Measurements from ENCODE around the gene TACC2. TPM values are rescaled to one million over a fixed set of nuclear protein-coding genes. Genes with fewer than 3 reads are reported as not detected.

TACC2 gene
- total and polyA plus RNA-seq, 9 of the 15 experiments (the other 6 are each of a cell fraction or from before 2014, with no cell fraction given): under 0.01 to 0.35 (median 0.03) TPM; not detected in 6

GRCh38 chr10:122122493-122122892 lies 133.5 kb downstream of the TACC2 start:
- FAIRE-seq: no peak
- no peak for ATAC-seq
- Histone ChIP-seq H3K79me2 (ENCODE audit: control insufficient read depth, insufficient read depth, low read length) (no peaks in the 10 kb centered on the region), H4K20me1 (replicated peaks; ENCODE audit: control insufficient read depth, insufficient read depth, low read length) (no peaks in the 10 kb centered on the region; the same call in 1 of the 2 replicates), H3K36me3 (ENCODE audit: control insufficient read depth, insufficient read depth, low read length) (no peaks in the 10 kb centered on the region), H3K9me3 (replicated peaks; ENCODE audit: control insufficient read depth, insufficient read depth, low read depth, low read length) (no peaks in the 10 kb centered on the region), H3K27ac (ENCODE audit: extremely low read depth, low read depth, low read length) (no peak overlapping the region), H3K9ac (ENCODE audit: insufficient read depth in 1 of 2, low read depth in 2 of 2, low read length in 2 of 2) (no peak overlapping the region), H3K4me2 (ENCODE audit: insufficient read depth, low read length) (no peak overlapping the region), H3K4me3 (no peak overlapping the region), H2AFZ (ENCODE audit: low read depth, low read length) (no peak overlapping the region), H3K27me3 (ENCODE audit: control insufficient read depth in 2 of 2, insufficient read depth in 2 of 2, low read length in 2 of 2) (peaks cover 2 to 40% of the 10 kb centered on the region in 2 experiments; a peak in 4 of 5 replicates), H3K4me1 (replicated peaks in 1 of 2; ENCODE audit: control insufficient read depth in 2 of 2, insufficient read depth in 2 of 2, low read length in 2 of 2) (no peaks in the 10 kb centered on the region), H3K9me1 (ENCODE audit: control insufficient read depth, insufficient read depth, low read length) (no peaks in the 10 kb centered on the region)
- POLR2A ChIA-PET: no interaction called here
- CTCF ChIA-PET (ENCODE audit: low intra/inter-chr PET ratio): no interaction called here
- TF ChIP-seq ZNF408 (CRISPR knock-in tag; IDR thresholded peaks at IDR 0.05; ENCODE audit: low read depth) (no peak), GMEB1 (CRISPR knock-in tag; IDR thresholded peaks at IDR 0.05) (no peak), ETV1 (tag; conservative IDR thresholded peaks at IDR 0.05; ENCODE audit: low read depth) (no peak), HNRNPUL1 (IDR thresholded peaks at IDR 0.05; ENCODE audit: low read length) (no peak), TAF9B (IDR thresholded peaks at IDR 0.05; ENCODE audit: partially characterized antibody) (no peak), ZNF639 (CRISPR knock-in tag; conservative IDR thresholded peaks at IDR 0.05 in 1 of 2, IDR thresholded peaks at IDR 0.05 in 1 of 2) (no peak), DPF2 (IDR thresholded peaks at IDR 0.05) (no peak), SMARCB1 (IDR thresholded peaks at IDR 0.05; ENCODE audit: insufficient read length, low read depth) (no peak), NRF1 (conservative IDR thresholded peaks at IDR 0.05 in 1 of 2, IDR thresholded peaks at IDR 0.05 in 1 of 2) (no peak)
- WGBS (ENCODE audit: insufficient coverage, low coverage, missing lambda C conversion rate): 10% methylated on average over 3 of the region's 8 CpGs
- DNase-seq (ENCODE audit: extremely low read depth in 1 of 4, low spot score in 3 of 4): no peak
- intact Hi-C loops (cut with micrococcal nuclease) (no loop called here), in situ Hi-C loops (cut with MboI) (no loop called here)
- BruUV-seq (replicated peaks): no TSS peak
